Cerebellar nuclear complex (tissue), 1 donor: ENCODE data around the gene MAGOH.
A peak's percentile ranks its signal among the peaks of the same experiment; 100 is the strongest.
"Not testable (repeated sequence)": the region's sequence is repeated elsewhere in the genome, so short reads cannot be mapped to it uniquely, and the experiment has no call there.

Source experiments
- DNase-seq, 2 experiments: peaks; one replicate each; lab custom pipeline; 2025; lab: John Stamatoyannopoulos, UW

The MAGOH gene

GRCh38 chr1:53186533-53186932, 51.8 kb downstream of the MAGOH start:
- DNase-seq = no peak

GRCh38 chr1:53185955-53186297, 52.4 kb downstream of the MAGOH start:
- not testable (repeated sequence) for DNase-seq

DNA sequence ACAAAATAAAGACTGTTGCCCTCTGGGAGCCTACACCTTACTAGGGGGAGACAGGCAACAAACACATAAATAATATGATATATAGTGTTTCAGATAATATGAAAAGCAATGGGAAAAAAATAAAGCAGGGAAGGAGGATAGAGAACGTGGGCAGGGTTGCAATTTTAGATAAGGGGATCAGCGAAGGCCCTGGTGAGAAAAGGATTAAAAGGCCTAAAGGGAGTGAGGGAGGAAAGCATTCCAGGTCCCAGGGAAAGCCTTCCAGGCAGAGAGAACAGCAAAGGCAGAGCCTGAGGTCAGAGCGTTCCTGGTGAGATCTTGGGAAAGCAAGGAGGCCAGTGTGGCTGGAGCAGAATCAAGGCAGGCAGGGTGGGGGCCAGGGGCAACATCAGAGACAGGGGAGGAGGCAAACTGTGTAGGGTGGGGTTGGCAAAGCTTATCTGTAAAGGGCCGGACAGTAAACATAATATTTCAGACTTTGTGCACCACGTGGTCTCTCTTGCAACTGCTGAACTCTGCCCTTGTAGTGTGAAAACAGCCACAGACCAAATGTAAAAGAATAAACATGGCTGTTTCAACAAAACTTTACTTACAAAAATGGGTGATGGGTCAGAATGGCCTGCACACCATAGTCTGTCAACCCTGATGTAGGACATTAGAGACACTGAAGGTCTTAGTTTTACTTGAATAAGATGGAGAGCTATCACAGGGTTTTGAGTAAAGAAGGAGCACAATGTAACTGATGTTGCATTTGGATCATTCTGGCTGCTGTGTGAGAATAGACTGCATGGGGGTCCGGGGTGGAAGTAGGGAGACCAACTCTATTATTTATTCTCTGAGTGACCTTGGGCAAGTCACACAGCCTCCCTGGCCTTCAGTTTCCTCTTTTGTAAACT, 55.0 kb downstream of the MAGOH start:
- DNase-seq = no peak

- no peak for DNase-seq
Observed at GRCh38 chr1:53182716-53183094, 55.6 kb downstream of the MAGOH start.

DNA sequence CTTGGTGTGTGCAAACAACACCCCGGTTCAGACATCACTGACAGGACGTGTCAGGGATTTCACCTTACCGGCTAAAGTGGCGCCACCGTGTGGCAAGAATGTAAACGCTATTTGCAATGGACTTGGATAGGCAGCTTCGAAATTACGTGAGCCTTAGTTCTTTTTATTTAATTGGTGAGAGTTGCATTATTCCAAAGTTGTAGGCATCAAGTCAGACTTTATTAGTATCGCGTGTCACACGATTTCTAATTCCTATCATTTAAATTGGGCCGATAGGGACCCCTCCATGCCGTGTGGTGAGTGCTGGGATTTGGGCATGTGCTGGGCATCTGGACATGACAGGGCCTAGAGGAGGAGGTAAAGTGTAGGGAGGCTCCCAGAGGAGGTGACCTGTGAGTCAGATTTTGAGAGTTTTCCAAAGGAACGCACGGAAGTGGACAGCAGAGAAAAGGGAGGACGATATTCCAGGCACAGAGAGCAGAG, 56.2 kb downstream of the MAGOH start:
- DNase-seq = peak in 1 of 2 experiments; percentile 10

GRCh38 chr1:53180951-53181350, 57.4 kb downstream of the MAGOH start:
- DNase-seq = no peak

DNA sequence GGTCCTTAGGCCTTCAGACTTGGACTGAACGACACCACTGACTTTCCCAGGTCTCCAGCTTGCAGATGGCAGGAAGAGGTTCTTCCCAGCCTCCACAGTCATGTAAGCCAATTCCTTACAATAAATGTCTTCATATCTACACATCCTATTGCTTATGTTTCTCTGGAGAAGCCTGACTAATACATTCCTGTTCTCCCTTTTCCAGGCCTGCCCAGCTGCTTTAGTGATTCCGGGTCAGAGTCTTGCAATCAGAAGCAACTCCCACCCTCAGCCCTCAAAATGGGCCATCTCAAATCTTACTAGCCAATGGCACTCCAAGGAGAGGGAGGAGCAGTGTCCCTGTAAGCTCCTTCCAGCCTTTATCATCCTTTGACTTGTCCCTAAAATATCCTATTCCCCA, 58.1 kb downstream of the MAGOH start:
- DNase-seq = no peak
